Endothelial cell (in vitro differentiated cells): ENCODE data around the gene WWC2. TPM values are rescaled to one million over a fixed set of nuclear protein-coding genes. Genes with fewer than 3 reads are reported as not detected.

ENCODE experiments used
- DNase-seq: peaks from one replicate; pipeline ENCODE4 v3.0.0; 2021; ENCODE audit warnings: low spot score
- H3K27ac Mint-ChIP-seq: one replicate; pipeline ENCODE4 v1.8.0; 2021; ENCODE audit warnings: mixed read lengths, inconsistent platforms; ENCODE audit not compliant: unreplicated experiment
- H3K27me3 Mint-ChIP-seq: one replicate; pipeline ENCODE4 v1.8.0; 2021; ENCODE audit warnings: mild to moderate bottlenecking, moderate library complexity, mixed read lengths, inconsistent platforms; ENCODE audit not compliant: unreplicated experiment
- H3K36me3 Mint-ChIP-seq: one replicate; pipeline ENCODE4 v1.8.0; 2021; ENCODE audit warnings: mild to moderate bottlenecking, low read depth, mixed read lengths, inconsistent platforms; ENCODE audit not compliant: unreplicated experiment
- H3K4me1 Mint-ChIP-seq: one replicate; pipeline ENCODE4 v1.8.0; 2021; ENCODE audit warnings: mild to moderate bottlenecking, mixed read lengths, inconsistent platforms; ENCODE audit not compliant: unreplicated experiment
- H3K4me3 Mint-ChIP-seq: one replicate; pipeline ENCODE4 v1.8.0; 2021; ENCODE audit warnings: mild to moderate bottlenecking, mixed read lengths, inconsistent platforms; ENCODE audit not compliant: unreplicated experiment
- H3K9me3 Mint-ChIP-seq: one replicate; pipeline ENCODE4 v1.8.0; 2021; ENCODE audit warnings: mixed read lengths, inconsistent platforms; ENCODE audit not compliant: unreplicated experiment
- total RNA-seq: library from RNA; stranded (reverse); fragmentation: NEBNext Ultra II Directional; extraction: Animal tissue kit (Norgen Biotek cat#: 25700); gene quantifications from one replicate; pipeline ENCODE4 v1.2.1, GENCODE V29; 2021; ENCODE audit not compliant: unreplicated experiment
- TF ChIP-seq, protein P1 (sequence below): fragments of 200-600 bp; sonication (generic); IDR thresholded peaks from one replicate; pipeline ENCODE4 v1.5.0; 2021; ENCODE audit warnings: antibody characterized with exemption; ENCODE audit not compliant: unreplicated experiment

The WWC2 gene
- total RNA-seq, 1 donor from 2014 or later, result 32.0 TPM

DNA sequence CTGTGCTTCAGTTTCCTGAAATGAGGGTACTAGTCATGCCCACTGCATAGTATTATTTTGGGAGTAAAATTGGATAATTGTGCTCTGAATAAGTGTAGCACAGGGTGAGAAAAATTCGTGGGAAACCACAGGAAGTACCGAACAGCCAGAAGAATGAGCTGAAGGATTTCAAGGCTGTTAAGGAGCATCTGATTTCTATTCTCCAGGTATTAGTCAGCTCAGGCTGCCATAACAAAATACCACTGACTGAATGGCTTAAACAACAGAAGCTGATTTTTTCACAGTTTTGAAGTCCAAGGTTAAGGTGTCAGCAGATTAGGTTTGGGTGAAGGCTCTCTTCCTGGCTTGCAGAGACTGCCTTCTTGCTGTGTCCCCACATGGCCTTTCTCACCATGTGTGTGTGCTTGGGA, 41.9 kb downstream of the WWC2 start:
- Mint-ChIP-seq H3K27me3 (no peaks in the 10 kb centered on the region), H3K4me3 (no peak overlapping the region), H3K36me3 (no peaks in the 10 kb centered on the region), H3K9me3 (no peaks in the 10 kb centered on the region), H3K4me1 (peaks cover 8% of the 10 kb centered on the region), H3K27ac (no peak overlapping the region)
- no peak for DNase-seq
- TF ChIP-seq, protein P1, sequence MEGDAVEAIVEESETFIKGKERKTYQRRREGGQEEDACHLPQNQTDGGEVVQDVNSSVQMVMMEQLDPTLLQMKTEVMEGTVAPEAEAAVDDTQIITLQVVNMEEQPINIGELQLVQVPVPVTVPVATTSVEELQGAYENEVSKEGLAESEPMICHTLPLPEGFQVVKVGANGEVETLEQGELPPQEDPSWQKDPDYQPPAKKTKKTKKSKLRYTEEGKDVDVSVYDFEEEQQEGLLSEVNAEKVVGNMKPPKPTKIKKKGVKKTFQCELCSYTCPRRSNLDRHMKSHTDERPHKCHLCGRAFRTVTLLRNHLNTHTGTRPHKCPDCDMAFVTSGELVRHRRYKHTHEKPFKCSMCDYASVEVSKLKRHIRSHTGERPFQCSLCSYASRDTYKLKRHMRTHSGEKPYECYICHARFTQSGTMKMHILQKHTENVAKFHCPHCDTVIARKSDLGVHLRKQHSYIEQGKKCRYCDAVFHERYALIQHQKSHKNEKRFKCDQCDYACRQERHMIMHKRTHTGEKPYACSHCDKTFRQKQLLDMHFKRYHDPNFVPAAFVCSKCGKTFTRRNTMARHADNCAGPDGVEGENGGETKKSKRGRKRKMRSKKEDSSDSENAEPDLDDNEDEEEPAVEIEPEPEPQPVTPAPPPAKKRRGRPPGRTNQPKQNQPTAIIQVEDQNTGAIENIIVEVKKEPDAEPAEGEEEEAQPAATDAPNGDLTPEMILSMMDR, result no peak

DNA sequence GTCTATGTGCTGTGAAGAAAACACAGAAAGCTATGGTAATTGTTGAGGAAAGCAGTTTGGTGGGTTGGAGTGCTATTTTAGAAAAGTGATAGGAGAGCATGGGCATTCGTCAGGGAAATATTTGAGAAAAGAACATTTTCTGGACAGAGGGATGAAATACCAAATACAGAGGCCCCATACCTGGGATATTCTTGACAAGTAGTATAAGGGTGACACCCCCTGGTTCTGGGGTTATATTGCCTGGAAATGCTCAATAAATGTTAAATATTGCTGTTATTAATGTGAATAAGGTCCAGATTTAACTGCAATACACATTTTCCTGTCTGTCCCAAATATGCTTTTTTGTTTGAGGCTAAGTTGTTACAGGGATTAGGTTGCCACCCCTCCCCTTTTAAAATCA, 42.9 kb downstream of the WWC2 start:
- H3K4me1 Mint-ChIP-seq, result peaks cover 8% of the 10 kb centered on the region
- H3K9me3 Mint-ChIP-seq, result no peaks in the 10 kb centered on the region
- DNase-seq, result no peak
- TF ChIP-seq, protein P1, result no peak
- H3K36me3 Mint-ChIP-seq, result no peaks in the 10 kb centered on the region
- H3K27me3 Mint-ChIP-seq, result no peaks in the 10 kb centered on the region
- no peak overlapping the region for H3K27ac Mint-ChIP-seq
- H3K4me3 Mint-ChIP-seq, result no peak overlapping the region

DNA sequence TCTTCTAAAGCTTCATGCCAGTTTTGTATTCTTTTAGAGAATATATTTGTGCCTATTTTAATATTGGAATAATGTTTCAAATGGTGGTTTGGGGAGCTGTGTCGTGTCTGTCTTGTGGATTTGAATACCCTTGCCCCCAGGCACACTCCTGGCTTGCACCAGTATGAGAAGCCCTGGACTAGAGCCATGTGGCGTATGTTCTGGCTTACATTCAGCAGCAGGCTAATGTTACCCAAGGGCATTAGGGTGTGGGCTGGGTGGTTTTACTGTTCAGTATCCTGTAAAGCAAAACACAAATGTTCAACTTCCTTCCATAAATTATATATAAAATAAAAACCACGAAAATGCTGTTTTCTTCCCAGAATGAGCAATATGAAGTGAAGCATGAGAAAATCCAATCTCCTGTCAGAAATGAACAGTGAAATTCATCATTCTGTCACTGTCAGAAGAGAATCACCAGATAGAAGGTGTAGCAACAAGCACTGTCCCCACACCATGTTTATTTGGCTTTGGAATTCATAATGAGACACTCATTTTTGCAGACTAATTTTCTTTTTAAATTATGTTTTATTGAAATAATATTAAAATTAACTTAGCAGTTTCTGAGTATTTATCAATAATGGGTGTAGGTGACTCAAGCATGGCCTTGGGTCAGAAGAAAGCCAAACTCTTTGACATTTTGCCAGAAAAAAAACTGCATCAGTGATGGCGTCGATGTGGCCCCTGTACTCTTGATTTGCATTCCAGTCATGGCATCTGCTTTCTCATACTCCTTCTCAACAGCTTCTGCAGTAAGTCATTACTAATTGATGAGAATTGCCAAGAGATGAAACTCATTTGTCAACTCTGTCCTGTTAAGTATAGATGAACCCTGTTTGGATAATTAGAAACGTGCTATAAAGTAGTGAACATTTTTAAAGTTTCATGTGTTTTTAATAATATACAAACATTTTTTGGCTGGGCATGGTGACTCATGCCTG, 43.8 kb downstream of the WWC2 start:
- DNase-seq, result no peak
- H3K27me3 Mint-ChIP-seq, result no peaks in the 10 kb centered on the region
- no peaks in the 10 kb centered on the region for H3K9me3 Mint-ChIP-seq
- no peak overlapping the region for H3K27ac Mint-ChIP-seq
- TF ChIP-seq, protein P1, result no peak
- no peaks in the 10 kb centered on the region for H3K36me3 Mint-ChIP-seq
- H3K4me3 Mint-ChIP-seq, result no peak overlapping the region
- H3K4me1 Mint-ChIP-seq, result peaks cover 8% of the 10 kb centered on the region

DNA sequence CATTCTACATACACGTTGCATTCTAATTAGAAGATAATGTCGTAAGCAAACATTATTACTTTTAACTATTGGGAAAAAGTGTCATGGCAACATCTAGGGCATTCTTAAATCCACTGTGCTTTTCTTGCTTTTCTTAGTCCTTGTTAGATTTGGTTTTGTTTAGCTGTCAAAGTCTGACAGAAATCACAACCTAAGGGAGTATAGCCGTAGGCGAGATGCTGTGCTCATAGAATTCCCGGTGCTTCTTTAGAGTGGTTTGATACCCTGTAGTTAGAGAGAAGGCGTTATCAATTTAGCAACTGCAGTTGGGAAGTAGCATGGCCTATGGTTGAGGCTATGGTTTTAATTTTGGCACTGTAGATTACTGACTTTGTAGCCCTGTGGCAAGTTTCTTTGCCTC, 45.7 kb downstream of the WWC2 start:
- TF ChIP-seq, protein P1, result no peak
- H3K4me1 Mint-ChIP-seq, result no peaks in the 10 kb centered on the region

DNA sequence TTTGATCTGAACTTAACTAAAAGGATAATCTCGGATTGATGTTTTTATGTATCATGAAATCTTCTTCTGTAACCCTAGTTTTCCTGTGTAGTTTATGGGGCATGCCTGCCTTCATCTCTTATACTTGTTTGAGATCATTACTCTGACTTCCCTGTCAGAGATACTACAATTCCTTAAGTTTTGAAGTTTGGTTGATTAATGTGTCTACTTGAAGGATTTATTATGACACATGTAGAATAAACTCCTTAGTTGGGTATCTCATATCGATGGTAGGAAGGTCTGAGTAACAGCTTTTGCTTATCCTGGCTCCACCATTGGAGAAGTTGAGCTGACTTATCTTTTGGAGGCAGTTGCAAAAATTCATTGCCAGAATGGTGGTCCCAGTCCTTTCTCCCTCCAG, 46.7 kb downstream of the WWC2 start:
- Mint-ChIP-seq H3K27me3 (no peaks in the 10 kb centered on the region), H3K4me1 (no peaks in the 10 kb centered on the region), H3K36me3 (no peaks in the 10 kb centered on the region), H3K27ac (no peak overlapping the region), H3K4me3 (no peak overlapping the region), H3K9me3 (no peaks in the 10 kb centered on the region)
- TF ChIP-seq, protein P1, result no peak
- DNase-seq, result no peak

More for the DNA sequence above, 45.7 kb downstream of the WWC2 start:
- H3K4me3 Mint-ChIP-seq, result no peak overlapping the region
- no peaks in the 10 kb centered on the region for H3K36me3 Mint-ChIP-seq
- DNase-seq, result no peak
- no peaks in the 10 kb centered on the region for H3K27me3 Mint-ChIP-seq
- no peak overlapping the region for H3K27ac Mint-ChIP-seq
- H3K9me3 Mint-ChIP-seq, result no peaks in the 10 kb centered on the region
